H1 (cell line): ENCODE results near the gene TCF7L2. TPM values are rescaled to one million over a fixed set of nuclear protein-coding genes. Genes with fewer than 3 reads are reported as not detected.

Experiments
- JUND ChIP-seq: IDR thresholded peaks from 2 replicates; pipeline ENCODE4 v1.6.1; 2011; ENCODE audit warnings: mild to moderate bottlenecking, improper control_type of control experiment, low read length
- polyA plus RNA-seq, 7 experiments: library from polyadenylated mRNA; depleted of rRNA in 3 of 7; stranded (reverse) in 5 of 7; unstranded in 2 of 7; fragments of >200 nt in 5 of 7; fragments of 200-250 nt in 2 of 7; gene quantifications; 1 replicate in 5 of 7; 2 replicates in 1 of 7; 4 replicates in 1 of 7; pipeline versions ENCODE4 v1.2.1 to v1.2.3, GENCODE V29; 2011 to 2013; ENCODE audit warnings: missing spikeins in 2 of 7, mixed read lengths in 2 of 7
- total RNA-seq: library from RNA; stranded (reverse); fragmentation: NEBNext Ultra II Directional; extraction: Animal tissue kit (Norgen Biotek cat#: 25700); gene quantifications from 2 replicates; pipeline ENCODE4 v1.2.1, GENCODE V29; 2021

The TCF7L2 gene
- total and polyA plus RNA-seq, 2 of the 8 experiments (the other 6 are each of a cell fraction or from before 2014, with no cell fraction given), result 33.9 to 67.3 TPM

- no peak for TF ChIP-seq JUND
Observed at GRCh38 chr10:112953174-112954159, 3.4 kb downstream of the TCF7L2 start (continued).
